ENCODE results near the gene TMEM60.
"Not testable (repeated sequence)": the region's sequence is repeated elsewhere in the genome, so short reads cannot be mapped to it uniquely, and the experiment has no call there.

The TMEM60 gene

GRCh38 chr7:77798394-77799077 is at the start of gene TMEM60, which contains the start of gene PHTF2:
TMEM60 (minus strand) TSS chr7:77798434; CDS start chr7:77794373, 4,061 bp downstream.
PHTF2 (plus strand) TSS chr7:77798773.
- in situ Hi-C loops (cut with HindIII; ENCODE audit: low sequenced_read_pairs): no loop called here

- in situ Hi-C loops (cut with HindIII; ENCODE audit: low sequenced_read_pairs): no loop called here
Observed at GRCh38 chr7:77846317-77847092, 48.3 kb upstream of the TMEM60 start.

- in situ Hi-C loops (cut with HindIII; ENCODE audit: low sequenced_read_pairs): no loop called here
Observed at GRCh38 chr7:77843194-77843593, 45.0 kb upstream of the TMEM60 start.

- in situ Hi-C loops (cut with HindIII; ENCODE audit: low sequenced_read_pairs): no loop called here
Observed at GRCh38 chr7:77839919-77840318, 41.7 kb upstream of the TMEM60 start.

- in situ Hi-C loops (cut with HindIII; ENCODE audit: low sequenced_read_pairs): no loop called here
Observed at GRCh38 chr7:77838929-77839491, 40.8 kb upstream of the TMEM60 start.

GRCh38 chr7:77837966-77838365 is 39.7 kb upstream of the TMEM60 start:
- in situ Hi-C loops (cut with HindIII; ENCODE audit: low sequenced_read_pairs): no loop called here

- in situ Hi-C loops (cut with HindIII; ENCODE audit: low sequenced_read_pairs): no loop called here
Observed at GRCh38 chr7:77837275-77837674, 39.0 kb upstream of the TMEM60 start.

- in situ Hi-C loops (cut with HindIII; ENCODE audit: low sequenced_read_pairs): not testable (repeated sequence)
Observed at GRCh38 chr7:77836425-77836824, 38.2 kb upstream of the TMEM60 start.

GRCh38 chr7:77833136-77833535 is 34.9 kb upstream of the TMEM60 start:
- in situ Hi-C loops (cut with HindIII; ENCODE audit: low sequenced_read_pairs): no loop called here

GRCh38 chr7:77831953-77832352 is 33.7 kb upstream of the TMEM60 start:
- in situ Hi-C loops (cut with HindIII; ENCODE audit: low sequenced_read_pairs): no loop called here

GRCh38 chr7:77831481-77831880 is 33.2 kb upstream of the TMEM60 start:
- in situ Hi-C loops (cut with HindIII; ENCODE audit: low sequenced_read_pairs): no loop called here

GRCh38 chr7:77830649-77831355 is 32.6 kb upstream of the TMEM60 start:
- in situ Hi-C loops (cut with HindIII; ENCODE audit: low sequenced_read_pairs): no loop called here

- in situ Hi-C loops (cut with HindIII; ENCODE audit: low sequenced_read_pairs): no loop called here
Observed at GRCh38 chr7:77827999-77828398, 29.8 kb upstream of the TMEM60 start.

GRCh38 chr7:77826300-77826699 is 28.1 kb upstream of the TMEM60 start:
- in situ Hi-C loops (cut with HindIII; ENCODE audit: low sequenced_read_pairs): no loop called here

- in situ Hi-C loops (cut with HindIII; ENCODE audit: low sequenced_read_pairs): no loop called here
Observed at GRCh38 chr7:77825131-77825530, 26.9 kb upstream of the TMEM60 start.

- in situ Hi-C loops (cut with HindIII; ENCODE audit: low sequenced_read_pairs): no loop called here
Observed at GRCh38 chr7:77824636-77825035, 26.4 kb upstream of the TMEM60 start.

GRCh38 chr7:77823787-77824186 is 25.6 kb upstream of the TMEM60 start:
- in situ Hi-C loops (cut with HindIII; ENCODE audit: low sequenced_read_pairs): no loop called here

GRCh38 chr7:77822269-77822668 is 24.0 kb upstream of the TMEM60 start:
- in situ Hi-C loops (cut with HindIII; ENCODE audit: low sequenced_read_pairs): no loop called here

GRCh38 chr7:77820967-77821366 is 22.7 kb upstream of the TMEM60 start:
- in situ Hi-C loops (cut with HindIII; ENCODE audit: low sequenced_read_pairs): no loop called here

- in situ Hi-C loops (cut with HindIII; ENCODE audit: low sequenced_read_pairs): no loop called here
Observed at GRCh38 chr7:77819021-77819420, 20.8 kb upstream of the TMEM60 start.

- in situ Hi-C loops (cut with HindIII; ENCODE audit: low sequenced_read_pairs): no loop called here
Observed at GRCh38 chr7:77813180-77813579, 14.9 kb upstream of the TMEM60 start.
